C4-2B (cell line): Measurements from ENCODE around the gene ANKS1B.

Experiments used
- H3K27ac ChIP-seq: fragments of 450-650 bp; 2 replicates; pipeline ENCODE4 v1.5.1; 2017
- CTCF ChIP-seq: fragments of 450-650 bp; conservative IDR thresholded peaks from 2 replicates; pipeline ENCODE4 v1.5.1; 2017; ENCODE audit warnings: mild to moderate bottlenecking
- ZFX ChIP-seq: fragments of 450-650 bp; IDR thresholded peaks from 2 replicates; pipeline ENCODE4 v1.6.1; 2017

ANKS1B gene

DNA sequence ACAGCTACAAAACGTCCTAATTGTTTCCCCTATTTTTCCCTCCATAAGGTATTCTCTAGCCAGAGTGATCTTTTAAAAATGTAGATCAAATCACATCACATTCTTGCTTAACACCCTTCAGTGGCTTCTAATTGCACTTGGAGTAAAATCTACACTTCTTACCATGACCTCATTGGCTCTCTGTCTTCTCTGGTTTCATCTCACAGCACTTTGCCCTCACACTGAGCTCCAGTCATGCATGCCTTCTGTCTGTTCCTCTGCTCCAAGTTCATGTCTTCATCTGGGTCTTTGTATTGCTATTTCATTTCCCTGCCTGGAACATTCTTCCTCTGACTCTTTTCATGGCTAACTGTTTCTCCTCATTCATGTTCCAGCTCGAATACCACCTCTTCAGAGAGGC, 557.6 kb downstream of the ANKS1B start:
- no peak for TF ChIP-seq ZFX
- TF ChIP-seq CTCF: no peak

GRCh38 chr12:99418379-99418778, 566.4 kb downstream of the ANKS1B start:
- no peak overlapping the region for H3K27ac ChIP-seq
- no peak for TF ChIP-seq CTCF
- no peak for TF ChIP-seq ZFX

More for the DNA sequence above, 557.6 kb downstream of the ANKS1B start:
- H3K27ac ChIP-seq: no peak overlapping the region

DNA sequence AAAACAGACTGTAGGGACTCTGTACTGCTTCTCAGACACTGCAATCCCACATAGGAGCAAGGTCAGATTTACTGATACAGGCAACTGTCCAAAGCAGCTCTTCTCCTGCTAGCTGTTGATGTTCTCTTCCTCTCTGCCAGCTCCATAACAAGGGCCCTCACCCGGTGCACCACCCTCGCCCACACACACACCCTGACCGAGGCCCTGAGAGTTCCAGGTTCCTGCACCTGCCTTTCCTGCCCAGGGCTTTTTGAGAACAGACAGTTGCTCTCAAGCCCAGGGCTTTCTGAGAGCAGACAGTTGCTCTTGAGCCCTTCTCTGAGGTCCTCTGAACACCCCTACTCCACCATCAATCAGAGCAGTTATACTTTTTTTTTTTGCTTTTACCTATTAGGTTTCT, 571.0 kb downstream of the ANKS1B start:
- H3K27ac ChIP-seq: no peak overlapping the region
- TF ChIP-seq ZFX (no peak), CTCF (no peak)

DNA sequence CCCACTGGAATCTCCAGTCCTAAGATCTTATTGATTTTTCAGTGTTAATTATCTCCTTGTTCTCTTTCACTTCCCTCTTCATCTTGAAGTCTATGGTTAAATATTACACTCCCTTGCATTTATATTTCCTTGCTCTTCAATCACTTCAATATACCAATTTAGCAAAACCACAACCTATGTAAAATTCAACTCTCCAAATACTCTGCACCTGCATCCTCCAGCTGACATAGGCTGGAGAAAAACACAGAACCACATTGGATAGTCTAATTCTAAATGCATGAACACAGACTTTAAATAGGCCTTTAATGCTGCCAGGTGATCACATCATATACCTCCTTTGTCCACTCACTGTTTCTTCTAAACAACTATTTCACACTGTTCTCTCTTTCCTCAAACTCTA, 591.0 kb downstream of the ANKS1B start:
- TF ChIP-seq CTCF (no peak), ZFX (no peak)
- H3K27ac ChIP-seq: no peak overlapping the region

- H3K27ac ChIP-seq: no peak overlapping the region
- TF ChIP-seq CTCF (no peak), ZFX (no peak)
These were observed 592.5 kb downstream of the ANKS1B start for GRCh38 chr12:99392091-99392850.

- no peak overlapping the region for H3K27ac ChIP-seq
- TF ChIP-seq ZFX (no peak), CTCF (peak; percentile 57)
These were observed 594.0 kb downstream of the ANKS1B start for GRCh38 chr12:99390707-99391106.

DNA sequence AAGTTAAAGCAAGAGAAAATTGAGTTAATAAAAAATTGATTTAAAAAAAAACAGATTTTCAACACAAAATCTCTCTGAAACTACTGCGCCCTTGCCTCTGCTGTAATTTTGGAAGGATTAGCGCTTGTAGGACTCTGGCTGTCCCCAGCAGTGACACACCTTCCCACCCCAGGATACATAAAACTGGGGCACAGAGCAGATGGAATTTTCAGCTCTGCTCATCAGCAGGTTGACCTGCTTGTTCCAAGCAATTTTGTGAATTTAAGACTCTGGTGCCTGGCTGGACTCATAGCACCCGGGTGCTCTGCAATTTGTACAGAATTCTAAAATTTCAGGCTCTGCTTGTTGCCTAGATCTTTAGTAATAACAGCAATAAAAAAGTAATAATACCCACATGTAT, 595.0 kb downstream of the ANKS1B start:
- no peak for TF ChIP-seq ZFX
- TF ChIP-seq CTCF: no peak
- no peak overlapping the region for H3K27ac ChIP-seq
